Natural killer cell (primary cell): ENCODE measurements around the gene TREH. TPM values are rescaled to one million over a fixed set of nuclear protein-coding genes. Genes with fewer than 3 reads are reported as not detected.

Experiments used
- ATAC-seq, 3 donors: fragments of 150-1000 bp in 2 of 3; fragments of 200-7000 bp in 1 of 3; cut with Tn5 transposase; 1 replicate in 1 of 3; 2 replicates in 2 of 3; pipeline ENCODE4 v1.10.0; 2021; ENCODE audit warnings: mild to moderate bottlenecking in 2 of 3, moderate library complexity in 2 of 3
- DNase-seq, 2 donors: peaks; one replicate each; pipeline versions ENCODE4 v3.0.0 to v3.0.0-alpha.2; 2013 to 2021; ENCODE audit warnings: mixed read lengths in 1 of 2
- H3K27ac ChIP-seq: one replicate; pipeline ENCODE4 v1.5.1; 2013; ENCODE audit warnings: mild to moderate bottlenecking, low read length
- H3K27me3 ChIP-seq: one replicate; pipeline ENCODE4 v1.6.1; 2013; ENCODE audit warnings: low read length; ENCODE audit not compliant: control insufficient read depth, insufficient read depth
- H3K36me3 ChIP-seq: one replicate; pipeline ENCODE4 v1.6.1; 2013; ENCODE audit warnings: low read length; ENCODE audit not compliant: control insufficient read depth, insufficient read depth
- H3K4me1 ChIP-seq: one replicate; pipeline ENCODE4 v1.6.1; 2013; ENCODE audit warnings: low read length; ENCODE audit not compliant: control insufficient read depth, insufficient read depth
- H3K4me3 ChIP-seq: one replicate; pipeline ENCODE4 v1.5.1; 2013; ENCODE audit warnings: low read length
- H3K9me3 ChIP-seq: one replicate; pipeline ENCODE4 v1.6.1; 2013; ENCODE audit warnings: low read length; ENCODE audit not compliant: control insufficient read depth, insufficient read depth
- H3K27ac Mint-ChIP-seq, 2 donors: one replicate each; pipeline ENCODE4 v1.8.0; 2022; ENCODE audit warnings: mild to moderate bottlenecking in 2 of 2, mixed read lengths in 2 of 2, moderate library complexity in 1 of 2
- H3K27me3 Mint-ChIP-seq, 2 donors: one replicate each; pipeline ENCODE4 v1.8.0; 2022; ENCODE audit warnings: low read depth in 2 of 2, mixed read lengths in 2 of 2
- H3K36me3 Mint-ChIP-seq: one replicate; pipeline ENCODE4 v1.8.0; 2022; ENCODE audit warnings: mixed read lengths
- H3K4me1 Mint-ChIP-seq, 2 donors: one replicate each; pipeline ENCODE4 v1.8.0; 2022; ENCODE audit warnings: mixed read lengths in 2 of 2
- H3K4me3 Mint-ChIP-seq: one replicate; pipeline ENCODE4 v1.8.0; 2022; ENCODE audit warnings: mild to moderate bottlenecking, moderate library complexity, mixed read lengths
- H3K9me3 Mint-ChIP-seq, 2 donors: one replicate each; pipeline ENCODE4 v1.8.0; 2022; ENCODE audit warnings: mixed read lengths in 2 of 2
- CTCF ChIP-seq: fragments of 200-600 bp; IDR thresholded peaks from one replicate; pipeline ENCODE4 v1.8.0; 2022; ENCODE audit warnings: antibody characterized with exemption
- WGBS: methylation state at CpG from one replicate; pipeline ENCODE4 v1.1.7; 2013; ENCODE audit warnings: missing lambda C conversion rate; ENCODE audit not compliant: insufficient coverage; 5-methylcytosine and 5-hydroxymethylcytosine counted together
- intact Hi-C: fragments of 100-400 bp; cut with micrococcal nuclease; formaldehyde crosslinking; loops from one replicate; pipeline ENCODE4 v1.14.2; 2022
- total RNA-seq, 4 donors: library from RNA; stranded (reverse); fragments of 120-200 nt in 1 of 4; gene quantifications; one replicate each; pipeline versions ENCODE4 v1.2.3 to v1.2.4, GENCODE V29; 2013 to 2022

The TREH gene
- total RNA-seq, 3 donors from 2014 or later (not counting 1 experiment from before 2014, with no cell fraction given): not detected

- Histone ChIP-seq H3K27ac (no peak overlapping the region), H3K36me3 (no peaks in the 10 kb centered on the region), H3K9me3 (no peaks in the 10 kb centered on the region), H3K27me3 (no peaks in the 10 kb centered on the region), H3K4me3 (no peak overlapping the region), H3K4me1 (no peaks in the 10 kb centered on the region)
- no peaks in the 10 kb centered on the region for H3K36me3 Mint-ChIP-seq
- peaks cover 7% of the 10 kb centered on the region in 2 donors for H3K4me1 Mint-ChIP-seq
- H3K27ac Mint-ChIP-seq: no peak overlapping the region
- intact Hi-C loops: no loop called here
- no peak overlapping the region for H3K4me3 Mint-ChIP-seq
- DNase-seq (no peak), ATAC-seq (no peak)
- no peak for TF ChIP-seq CTCF
- no peaks in the 10 kb centered on the region for H3K27me3 Mint-ChIP-seq
- no peaks in the 10 kb centered on the region for H3K9me3 Mint-ChIP-seq
- WGBS: 94% methylated on average over 5 of the region's 5 CpGs
Observed at GRCh38 chr11:118648291-118648690, 31.2 kb downstream of the TREH start.

GRCh38 chr11:118646393-118646792 lies 33.1 kb downstream of the TREH start:
- Histone ChIP-seq H3K27ac (no peak overlapping the region), H3K4me3 (no peak overlapping the region), H3K4me1 (no peaks in the 10 kb centered on the region), H3K36me3 (no peaks in the 10 kb centered on the region), H3K9me3 (no peaks in the 10 kb centered on the region), H3K27me3 (no peaks in the 10 kb centered on the region)
- Mint-ChIP-seq H3K27me3 (no peaks in the 10 kb centered on the region), H3K27ac (no peak overlapping the region), H3K4me1 (no peaks in the 10 kb centered on the region), H3K4me3 (no peak overlapping the region), H3K36me3 (no peaks in the 10 kb centered on the region), H3K9me3 (no peaks in the 10 kb centered on the region)
- intact Hi-C loops: no loop called here
- ATAC-seq (no peak), DNase-seq (no peak)
- TF ChIP-seq CTCF: no peak
- WGBS: 90% methylated on average over 3 of the region's 3 CpGs

GRCh38 chr11:118645066-118645715 lies 34.3 kb downstream of the TREH start:
- no peak for TF ChIP-seq CTCF
- H3K27ac Mint-ChIP-seq: no peak overlapping the region
- Histone ChIP-seq H3K4me3 (no peak overlapping the region), H3K27me3 (no peaks in the 10 kb centered on the region), H3K4me1 (no peaks in the 10 kb centered on the region), H3K27ac (no peak overlapping the region), H3K36me3 (no peaks in the 10 kb centered on the region), H3K9me3 (no peaks in the 10 kb centered on the region)
- ATAC-seq (no peak), DNase-seq (no peak)
- H3K4me1 Mint-ChIP-seq: no peaks in the 10 kb centered on the region
- intact Hi-C loops: no loop called here
- no peaks in the 10 kb centered on the region for H3K27me3 Mint-ChIP-seq
- no peaks in the 10 kb centered on the region for H3K9me3 Mint-ChIP-seq
- no peak overlapping the region for H3K4me3 Mint-ChIP-seq
- H3K36me3 Mint-ChIP-seq: no peaks in the 10 kb centered on the region
- WGBS: 95% methylated on average over 24 of the region's 24 CpGs

- no peak for DNase-seq
- WGBS: 95% methylated on average over 10 of the region's 10 CpGs
- Mint-ChIP-seq H3K9me3 (no peaks in the 10 kb centered on the region), H3K36me3 (no peaks in the 10 kb centered on the region), H3K27me3 (no peaks in the 10 kb centered on the region), H3K27ac (no peak overlapping the region), H3K4me1 (no peaks in the 10 kb centered on the region), H3K4me3 (no peak overlapping the region)
- TF ChIP-seq CTCF: no peak
- H3K4me3 ChIP-seq: no peak overlapping the region
- H3K27ac ChIP-seq: no peak overlapping the region
- intact Hi-C loops: no loop called here
- no peak for ATAC-seq
- H3K36me3 ChIP-seq: no peaks in the 10 kb centered on the region
- H3K4me1 ChIP-seq: no peaks in the 10 kb centered on the region
- H3K9me3 ChIP-seq: no peaks in the 10 kb centered on the region
- H3K27me3 ChIP-seq: no peaks in the 10 kb centered on the region
Observed at GRCh38 chr11:118644496-118644895, 35.0 kb downstream of the TREH start.
